GM19455 (cell line): ENCODE measurements around the gene CCDC178.

ENCODE experiments used
- ATAC-seq: cut with Tn5 transposase; IDR thresholded peaks from one replicate; pipeline ENCODE4 v1.9.1; 2021; ENCODE audit not compliant: unreplicated experiment

CCDC178 gene

GRCh38 chr18:32891797-32892196, 548.7 kb downstream of the CCDC178 start:
- no peak for ATAC-seq

GRCh38 chr18:32891130-32891529, 549.4 kb downstream of the CCDC178 start:
- no peak for ATAC-seq

GRCh38 chr18:32889615-32890593, 550.6 kb downstream of the CCDC178 start:
- no peak for ATAC-seq

GRCh38 chr18:32888306-32888705, 552.2 kb downstream of the CCDC178 start:
- ATAC-seq, result no peak
